ENCODE measurements around the gene ANO7.

DNA sequence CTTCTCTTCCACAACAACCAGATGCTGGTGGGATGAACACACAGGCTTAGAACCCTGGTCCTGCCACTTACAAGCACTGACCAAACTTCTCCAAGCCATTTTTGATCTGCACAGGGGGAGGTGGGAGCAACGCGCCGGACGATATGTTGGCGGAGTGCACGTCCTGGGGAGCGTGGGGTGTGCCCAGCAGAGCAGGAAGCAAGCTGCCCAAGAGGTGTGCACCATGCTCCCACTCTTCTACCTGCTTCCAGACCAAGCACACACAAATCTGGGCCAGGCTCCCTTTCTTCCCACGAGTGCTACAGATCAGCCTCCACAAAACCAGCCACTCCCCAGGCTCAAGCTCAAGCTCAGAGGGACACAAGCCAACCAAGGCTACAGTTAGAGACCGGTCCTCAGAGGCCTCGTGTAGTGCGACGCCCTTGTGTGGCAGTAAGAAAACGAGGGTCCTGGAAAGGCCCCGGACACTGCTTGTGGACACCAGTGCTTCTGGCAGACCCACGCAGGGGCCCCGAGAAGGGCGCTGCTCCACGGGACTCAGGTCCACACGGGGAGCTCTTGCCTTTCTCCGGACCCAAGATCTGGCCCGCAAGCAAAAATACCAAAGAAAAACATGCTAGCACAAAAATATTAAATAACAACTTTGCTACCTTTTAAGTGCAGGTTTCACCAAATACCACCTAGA, 52.0 kb downstream of the ANO7 start:
- TF ChIP-seq POLR2A (IDR thresholded peaks at IDR 0.05; ENCODE audit: low read length) (no peak), GATA1 (IDR thresholded peaks at IDR 0.05; ENCODE audit: low read depth, low read length) (no peak)
